ENCODE results near the gene NPC2.

The NPC2 gene

GRCh38 chr14:74500417-74501134 is 7.5 kb upstream of the NPC2 start:
- ATAC-seq = peak; percentile 15; the same call in 1 of the 3 replicates
- TF ChIP-seq BACH2 (CRISPR knock-in tag; IDR thresholded peaks at IDR 0.05; ENCODE audit: borderline replicate concordance) (no peak), POU6F1 (CRISPR knock-in tag; IDR thresholded peaks at IDR 0.05; ENCODE audit: borderline replicate concordance, low read depth) (no peak), OSR1 (CRISPR knock-in tag; IDR thresholded peaks at IDR 0.05) (no peak), ZNF70 (CRISPR knock-in tag; IDR thresholded peaks at IDR 0.05) (no peak), PATZ1 (CRISPR knock-in tag; IDR thresholded peaks at IDR 0.05; ENCODE audit: borderline replicate concordance) (no peak), ESRRG (CRISPR knock-in tag; IDR thresholded peaks at IDR 0.05) (no peak)

DNA sequence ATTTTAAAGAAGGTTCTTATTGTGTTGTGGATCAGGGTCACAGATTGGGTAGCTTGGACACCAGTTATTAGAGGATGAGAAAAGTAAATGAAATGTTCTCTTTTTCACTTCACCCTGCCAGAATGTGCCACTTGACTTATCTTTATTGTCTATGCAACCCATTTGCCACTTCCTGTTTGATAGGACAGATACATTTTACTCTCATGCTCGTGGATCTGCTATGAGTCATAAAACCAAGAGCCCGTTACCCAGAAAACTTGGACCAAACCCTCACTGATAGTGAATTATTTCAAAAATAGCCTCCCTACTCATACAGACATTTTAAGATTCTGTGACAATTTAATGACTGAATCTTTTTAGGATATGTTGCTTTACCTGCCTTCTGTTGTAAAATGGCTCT is 2.3 kb upstream of the NPC2 start:
- TF ChIP-seq TCF4 (CRISPR knock-in tag; IDR thresholded peaks at IDR 0.05; ENCODE audit: borderline replicate concordance) = no peak
- TF ChIP-seq ZNF70 (CRISPR knock-in tag; IDR thresholded peaks at IDR 0.05) = no peak
- TF ChIP-seq ISL1 (CRISPR knock-in tag; IDR thresholded peaks at IDR 0.05) = 0 out of 2 replicates have a peak, but pooled peaks have one; percentile 19
- TF ChIP-seq ARNTL (CRISPR knock-in tag; IDR thresholded peaks at IDR 0.05; ENCODE audit: borderline replicate concordance, low read depth) = no peak
- no peak for TF ChIP-seq OSR1 (CRISPR knock-in tag; IDR thresholded peaks at IDR 0.05)
- TF ChIP-seq GLIS3 (CRISPR knock-in tag; IDR thresholded peaks at IDR 0.05) = no peak
- no peak for TF ChIP-seq RARB (CRISPR knock-in tag; IDR thresholded peaks at IDR 0.05)
- TF ChIP-seq, protein P1, sequence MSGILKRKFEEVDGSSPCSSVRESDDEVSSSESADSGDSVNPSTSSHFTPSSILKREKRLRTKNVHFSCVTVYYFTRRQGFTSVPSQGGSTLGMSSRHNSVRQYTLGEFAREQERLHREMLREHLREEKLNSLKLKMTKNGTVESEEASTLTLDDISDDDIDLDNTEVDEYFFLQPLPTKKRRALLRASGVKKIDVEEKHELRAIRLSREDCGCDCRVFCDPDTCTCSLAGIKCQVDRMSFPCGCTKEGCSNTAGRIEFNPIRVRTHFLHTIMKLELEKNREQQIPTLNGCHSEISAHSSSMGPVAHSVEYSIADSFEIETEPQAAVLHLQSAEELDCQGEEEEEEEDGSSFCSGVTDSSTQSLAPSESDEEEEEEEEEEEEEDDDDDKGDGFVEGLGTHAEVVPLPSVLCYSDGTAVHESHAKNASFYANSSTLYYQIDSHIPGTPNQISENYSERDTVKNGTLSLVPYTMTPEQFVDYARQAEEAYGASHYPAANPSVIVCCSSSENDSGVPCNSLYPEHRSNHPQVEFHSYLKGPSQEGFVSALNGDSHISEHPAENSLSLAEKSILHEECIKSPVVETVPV (CRISPR knock-in tag; IDR thresholded peaks at IDR 0.05) = no peak
- ATAC-seq = no peak

- TF ChIP-seq ZC3H10 (CRISPR knock-in tag; IDR thresholded peaks at IDR 0.05) (no peak), ESRRG (CRISPR knock-in tag; IDR thresholded peaks at IDR 0.05) (no peak), POU6F1 (CRISPR knock-in tag; IDR thresholded peaks at IDR 0.05; ENCODE audit: borderline replicate concordance, low read depth) (no peak), CSDC2 (CRISPR knock-in tag; IDR thresholded peaks at IDR 0.05) (no peak), GLIS3 (CRISPR knock-in tag; IDR thresholded peaks at IDR 0.05) (no peak), ARNTL (CRISPR knock-in tag; IDR thresholded peaks at IDR 0.05; ENCODE audit: borderline replicate concordance, low read depth) (no peak), ZFP30 (CRISPR knock-in tag; IDR thresholded peaks at IDR 0.05) (no peak), ZFP3 (CRISPR knock-in tag; IDR thresholded peaks at IDR 0.05) (no peak), ZNF565 (CRISPR knock-in tag; conservative IDR thresholded peaks at IDR 0.05; ENCODE audit: low read depth) (no peak), TOX (CRISPR knock-in tag; IDR thresholded peaks at IDR 0.05; ENCODE audit: borderline replicate concordance) (no peak), ZNF70 (CRISPR knock-in tag; IDR thresholded peaks at IDR 0.05) (no peak), ZNF8 (CRISPR knock-in tag; IDR thresholded peaks at IDR 0.05) (no peak), ISL1 (CRISPR knock-in tag; IDR thresholded peaks at IDR 0.05) (no peak), BACH2 (CRISPR knock-in tag; IDR thresholded peaks at IDR 0.05; ENCODE audit: borderline replicate concordance) (no peak)
- TF ChIP-seq, protein P2, sequence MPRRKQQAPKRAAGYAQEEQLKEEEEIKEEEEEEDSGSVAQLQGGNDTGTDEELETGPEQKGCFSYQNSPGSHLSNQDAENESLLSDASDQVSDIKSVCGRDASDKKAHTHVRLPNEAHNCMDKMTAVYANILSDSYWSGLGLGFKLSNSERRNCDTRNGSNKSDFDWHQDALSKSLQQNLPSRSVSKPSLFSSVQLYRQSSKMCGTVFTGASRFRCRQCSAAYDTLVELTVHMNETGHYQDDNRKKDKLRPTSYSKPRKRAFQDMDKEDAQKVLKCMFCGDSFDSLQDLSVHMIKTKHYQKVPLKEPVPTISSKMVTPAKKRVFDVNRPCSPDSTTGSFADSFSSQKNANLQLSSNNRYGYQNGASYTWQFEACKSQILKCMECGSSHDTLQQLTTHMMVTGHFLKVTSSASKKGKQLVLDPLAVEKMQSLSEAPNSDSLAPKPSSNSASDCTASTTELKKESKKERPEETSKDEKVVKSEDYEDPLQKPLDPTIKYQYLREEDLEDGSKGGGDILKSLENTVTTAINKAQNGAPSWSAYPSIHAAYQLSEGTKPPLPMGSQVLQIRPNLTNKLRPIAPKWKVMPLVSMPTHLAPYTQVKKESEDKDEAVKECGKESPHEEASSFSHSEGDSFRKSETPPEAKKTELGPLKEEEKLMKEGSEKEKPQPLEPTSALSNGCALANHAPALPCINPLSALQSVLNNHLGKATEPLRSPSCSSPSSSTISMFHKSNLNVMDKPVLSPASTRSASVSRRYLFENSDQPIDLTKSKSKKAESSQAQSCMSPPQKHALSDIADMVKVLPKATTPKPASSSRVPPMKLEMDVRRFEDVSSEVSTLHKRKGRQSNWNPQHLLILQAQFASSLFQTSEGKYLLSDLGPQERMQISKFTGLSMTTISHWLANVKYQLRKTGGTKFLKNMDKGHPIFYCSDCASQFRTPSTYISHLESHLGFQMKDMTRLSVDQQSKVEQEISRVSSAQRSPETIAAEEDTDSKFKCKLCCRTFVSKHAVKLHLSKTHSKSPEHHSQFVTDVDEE (CRISPR knock-in tag; IDR thresholded peaks at IDR 0.05) = no peak
- TF ChIP-seq, protein P3, sequence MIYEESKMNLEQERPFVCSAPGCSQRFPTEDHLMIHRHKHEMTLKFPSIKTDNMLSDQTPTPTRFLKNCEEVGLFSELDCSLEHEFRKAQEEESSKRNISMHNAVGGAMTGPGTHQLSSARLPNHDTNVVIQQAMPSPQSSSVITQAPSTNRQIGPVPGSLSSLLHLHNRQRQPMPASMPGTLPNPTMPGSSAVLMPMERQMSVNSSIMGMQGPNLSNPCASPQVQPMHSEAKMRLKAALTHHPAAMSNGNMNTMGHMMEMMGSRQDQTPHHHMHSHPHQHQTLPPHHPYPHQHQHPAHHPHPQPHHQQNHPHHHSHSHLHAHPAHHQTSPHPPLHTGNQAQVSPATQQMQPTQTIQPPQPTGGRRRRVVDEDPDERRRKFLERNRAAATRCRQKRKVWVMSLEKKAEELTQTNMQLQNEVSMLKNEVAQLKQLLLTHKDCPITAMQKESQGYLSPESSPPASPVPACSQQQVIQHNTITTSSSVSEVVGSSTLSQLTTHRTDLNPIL (CRISPR knock-in tag; IDR thresholded peaks at IDR 0.05; ENCODE audit: low read depth) = no peak
- TF ChIP-seq, protein P1 (CRISPR knock-in tag; IDR thresholded peaks at IDR 0.05) = no peak
Measured at GRCh38 chr14:74493343-74494261, 497 bp upstream of the NPC2 start, which contains the start of gene ISCA2. Gene ISCA2, plus strand, starts transcription at chr14:74493765. Its CDS starts 10 bp downstream, at chr14:74493775.

More at GRCh38 chr14:74493343-74494261, 497 bp upstream of the NPC2 start, which contains the start of gene ISCA2:
- peak; percentile 92 for ATAC-seq

Data from SK-N-SH treated with all-trans-retinoic acid at 6 μM for 48 hours (cell line).